GM19438 (cell line): ENCODE data around the gene ZSCAN31.
"Not testable (repeated sequence)": the region's sequence is repeated elsewhere in the genome, so short reads cannot be mapped to it uniquely, and the experiment has no call there.

Source experiments
- ATAC-seq: cut with Tn5 transposase; IDR thresholded peaks from one replicate; pipeline ENCODE4 v1.9.1; 2021; ENCODE audit warnings: low read depth; ENCODE audit not compliant: unreplicated experiment

Gene ZSCAN31

GRCh38 chr6:28335564-28336283 is at the start of gene ZSCAN31:
ZSCAN31 (minus strand) TSS chr6:28336148; CDS start chr6:28329683, 6,465 bp downstream.
- ATAC-seq = peak; percentile 82

- no peak for ATAC-seq
These were observed 48.2 kb upstream of the ZSCAN31 start for GRCh38 chr6:28384143-28384533.

GRCh38 chr6:28383235-28384142 is 47.5 kb upstream of the ZSCAN31 start:
- ATAC-seq = peak; percentile 74

GRCh38 chr6:28380381-28380780 is 44.4 kb upstream of the ZSCAN31 start:
- ATAC-seq = no peak

- no peak for ATAC-seq
These were observed 42.7 kb upstream of the ZSCAN31 start for GRCh38 chr6:28378644-28379043.

GRCh38 chr6:28377879-28378278 is 41.9 kb upstream of the ZSCAN31 start:
- ATAC-seq = no peak

GRCh38 chr6:28373925-28374324 is 38.0 kb upstream of the ZSCAN31 start:
- ATAC-seq = no peak

- ATAC-seq = no peak
These were observed 35.9 kb upstream of the ZSCAN31 start for GRCh38 chr6:28371706-28372451.

- ATAC-seq = no peak
These were observed 35.3 kb upstream of the ZSCAN31 start for GRCh38 chr6:28371280-28371679.

- ATAC-seq = no peak
These were observed 34.5 kb upstream of the ZSCAN31 start for GRCh38 chr6:28370440-28370839.

- no peak for ATAC-seq
These were observed 33.5 kb upstream of the ZSCAN31 start for GRCh38 chr6:28369463-28369862.

- ATAC-seq = no peak
These were observed 32.6 kb upstream of the ZSCAN31 start for GRCh38 chr6:28368522-28368921.

GRCh38 chr6:28365590-28365989 is 29.6 kb upstream of the ZSCAN31 start:
- not testable (repeated sequence) for ATAC-seq

GRCh38 chr6:28360961-28361360 is 25.0 kb upstream of the ZSCAN31 start:
- ATAC-seq = no peak

- ATAC-seq = not testable (repeated sequence)
These were observed 23.6 kb upstream of the ZSCAN31 start for GRCh38 chr6:28359562-28359961.

- ATAC-seq = no peak
These were observed 21.1 kb upstream of the ZSCAN31 start for GRCh38 chr6:28357036-28357435.

GRCh38 chr6:28356666-28357020 is 20.7 kb upstream of the ZSCAN31 start:
- no peak for ATAC-seq

- ATAC-seq = no peak
These were observed 20.1 kb upstream of the ZSCAN31 start for GRCh38 chr6:28355743-28356665.

- no peak for ATAC-seq
These were observed 19.0 kb upstream of the ZSCAN31 start for GRCh38 chr6:28354688-28355554.
